B cell (primary cell): ENCODE measurements around the gene HIGD2A. TPM values are rescaled to one million over a fixed set of nuclear protein-coding genes. Genes with fewer than 3 reads are reported as not detected.

Experiments used
- ATAC-seq: fragments of 200-7000 bp; cut with Tn5 transposase; one replicate; pipeline ENCODE4 v1.10.0; 2021; ENCODE audit warnings: low read depth, mild to moderate bottlenecking, moderate number of reproducible peaks, moderate library complexity
- CTCF ChIA-PET: fragments of 350-600 bp; sonication (Branson Sonifier 250); formaldehyde crosslinking; loops from one replicate; lab custom pipeline; 2021; ENCODE audit warnings: antibody characterized with exemption, inconsistent platforms; lab: Charles Lee
- POLR2A ChIA-PET: fragments of 350-600 bp; sonication (Branson Sonifier 250); formaldehyde crosslinking; loops from one replicate; lab custom pipeline; 2021; ENCODE audit warnings: antibody characterized with exemption; lab: Charles Lee
- DNase-seq: peaks from one replicate; pipeline ENCODE4 v3.0.0; 2013
- H2AFZ ChIP-seq: 2 replicates; pipeline ENCODE4 v1.6.1; 2012; ENCODE audit warnings: mild to moderate bottlenecking, low read depth, low read length; ENCODE audit not compliant: insufficient read depth, poor library complexity, severe bottlenecking
- H3K27ac ChIP-seq, 2 donors: 1 replicate in 1 of 2; 2 replicates in 1 of 2; pipeline ENCODE4 v1.5.1; 2012 to 2013; ENCODE audit warnings: low read length in 2 of 2, mild to moderate bottlenecking in 2 of 2, moderate library complexity in 1 of 2
- H3K27me3 ChIP-seq, 4 experiments: fragments of 200-600 bp in 1 of 4; sonication (generic) in 1 of 4; replicated peaks in 1 of 4; 1 replicate in 2 of 4; 2 replicates in 2 of 4; pipeline versions ENCODE4 v1.6.1 to v1.7.0; 2013 to 2016; ENCODE audit warnings: low read length in 3 of 4, mild to moderate bottlenecking in 2 of 4, mixed read lengths in 1 of 4, moderate library complexity in 1 of 4; ENCODE audit not compliant: insufficient read depth in 4 of 4, control insufficient read depth in 3 of 4; ENCODE audit errors: control extremely low read depth in 1 of 4
- H3K36me3 ChIP-seq, 2 experiments: replicated peaks in 1 of 2; 1 replicate in 1 of 2; 2 replicates in 1 of 2; pipeline versions ENCODE4 v1.6.1 to v1.7.1; 2013; ENCODE audit warnings: low read length in 1 of 2; ENCODE audit not compliant: insufficient read depth in 2 of 2, control insufficient read depth in 1 of 2; ENCODE audit errors: control extremely low read depth in 1 of 2, extremely low read depth in 1 of 2
- H3K4me1 ChIP-seq, 2 donors: fragments of 200-600 bp in 1 of 2; sonication (generic) in 1 of 2; 1 replicate in 1 of 2; 2 replicates in 1 of 2; pipeline versions ENCODE4 v1.5.1 to v1.6.1; 2013 to 2017; ENCODE audit warnings: low read length in 2 of 2; ENCODE audit not compliant: control insufficient read depth in 2 of 2, insufficient read depth in 2 of 2
- H3K4me2 ChIP-seq: replicated peaks from 2 replicates; pipeline ENCODE3; 2012; ENCODE audit warnings: mild to moderate bottlenecking, low read depth, low read length; ENCODE audit not compliant: poor library complexity, severe bottlenecking
- H3K4me3 ChIP-seq, 5 experiments: fragments of 200-600 bp in 1 of 5; sonication (generic) in 1 of 5; 1 replicate in 3 of 5; 2 replicates in 2 of 5; pipeline versions ENCODE4 v1.5.1 to v1.7.0; 2011 to 2016; ENCODE audit warnings: low read length in 4 of 5, mild to moderate bottlenecking in 4 of 5, low read depth in 2 of 5, control low read depth in 1 of 5, moderate library complexity in 1 of 5; ENCODE audit not compliant: insufficient read depth in 1 of 5; ENCODE audit errors: control extremely low read depth in 1 of 5, extremely low read depth in 1 of 5
- H3K79me2 ChIP-seq: fragments of 200-600 bp; sonication (generic); one replicate; pipeline ENCODE4 v1.6.0; 2016; ENCODE audit warnings: low read length; ENCODE audit not compliant: control insufficient read depth, insufficient read depth
- H3K9ac ChIP-seq: fragments of 200-600 bp; sonication (generic); 2 replicates; pipeline ENCODE4 v1.6.1; 2017; ENCODE audit warnings: mild to moderate bottlenecking, low read length, moderate library complexity
- H3K9me3 ChIP-seq, 3 donors: one replicate each; pipeline versions ENCODE4 v1.6.1 to v1.7.1; 2013; ENCODE audit warnings: low read length in 2 of 3; ENCODE audit not compliant: control insufficient read depth in 2 of 3, insufficient read depth in 1 of 3; ENCODE audit errors: control extremely low read depth in 1 of 3
- H4K20me1 ChIP-seq: 2 replicates; pipeline ENCODE4 v1.6.0; 2012; ENCODE audit warnings: mild to moderate bottlenecking, low read length; ENCODE audit not compliant: insufficient read depth, control insufficient read depth, poor library complexity, severe bottlenecking
- H3K27ac Mint-ChIP-seq: one replicate; pipeline ENCODE4 v1.8.0; 2021; ENCODE audit warnings: mixed read lengths
- H3K27me3 Mint-ChIP-seq: one replicate; pipeline ENCODE4 v1.8.0; 2021; ENCODE audit warnings: mixed read lengths
- H3K4me1 Mint-ChIP-seq: one replicate; pipeline ENCODE4 v1.8.0; 2021; ENCODE audit warnings: mixed read lengths
- H3K4me3 Mint-ChIP-seq: one replicate; pipeline ENCODE4 v1.8.0; 2021; ENCODE audit warnings: mixed read lengths
- H3K9me3 Mint-ChIP-seq: one replicate; pipeline ENCODE4 v1.8.0; 2022; ENCODE audit warnings: mixed read lengths; ENCODE audit not compliant: insufficient read depth
- CTCF ChIP-seq: fragments of 200-600 bp; IDR thresholded peaks from one replicate; pipeline ENCODE4 v1.8.0; 2022; ENCODE audit warnings: antibody characterized with exemption, mild to moderate bottlenecking
- EZH2 ChIP-seq: IDR thresholded peaks from 2 replicates; pipeline ENCODE4 v1.6.1; 2012; ENCODE audit warnings: borderline replicate concordance, low read depth, mild to moderate bottlenecking, moderate library complexity, low read length; ENCODE audit not compliant: insufficient read depth, poor library complexity, severe bottlenecking
- WGBS: methylation state at CpG from one replicate; pipeline ENCODE4 v1.1.5; 2013; ENCODE audit warnings: missing lambda C conversion rate; ENCODE audit not compliant: insufficient coverage; 5-methylcytosine and 5-hydroxymethylcytosine counted together
- intact Hi-C: fragments of 100-400 bp; cut with micrococcal nuclease; formaldehyde crosslinking; loops from one replicate; pipeline ENCODE4 v1.10.0; 2022
- polyA plus RNA-seq: library from polyadenylated mRNA; depleted of rRNA; stranded (reverse); fragments of >200 nt; gene quantifications from 2 replicates; pipeline ENCODE4 v1.2.3, GENCODE V29; 2012
- total RNA-seq, 2 donors: library from RNA; stranded (reverse); fragments of 120-200 nt in 1 of 2; gene quantifications; 1 replicate in 1 of 2; 2 replicates in 1 of 2; pipeline versions ENCODE4 v1.2.3 to v1.2.4, GENCODE V29; 2013 to 2022

The HIGD2A gene
- total and polyA plus RNA-seq, 2 donors (not counting 1 experiment from before 2014, with no cell fraction given) = 80.1 to 212 TPM

DNA sequence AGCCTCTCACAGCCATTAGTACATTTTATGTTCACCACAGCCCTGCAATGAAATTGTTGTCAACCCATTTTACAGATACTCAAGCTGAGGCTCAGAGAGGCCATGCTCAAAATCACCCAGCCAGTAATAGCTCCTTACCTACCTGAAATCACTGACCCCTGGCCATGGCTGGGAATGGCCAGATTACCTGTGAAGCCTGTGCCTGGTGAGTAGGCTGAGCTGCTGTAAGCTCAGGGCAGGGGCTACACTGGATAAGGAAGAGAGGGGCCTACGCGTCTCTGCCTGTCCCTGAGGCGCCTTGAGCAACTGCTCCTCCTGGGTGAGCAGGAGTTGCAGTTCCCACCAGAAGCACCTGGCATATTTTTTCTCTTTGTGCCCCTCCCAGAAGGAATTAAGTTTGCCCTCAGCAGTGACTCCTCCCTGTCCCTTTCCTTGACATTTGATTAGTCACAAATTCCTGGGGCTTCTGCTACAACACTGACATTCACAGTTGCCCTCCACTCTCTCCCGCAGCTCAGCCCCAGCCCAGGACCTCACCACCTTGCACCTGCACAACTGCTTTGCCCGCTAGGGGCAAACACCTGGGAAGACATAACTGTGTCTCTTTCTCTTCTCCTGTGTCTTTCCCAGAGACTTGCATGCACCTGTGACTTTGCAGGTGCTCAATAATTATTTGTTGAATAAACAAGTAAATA is 22.1 kb downstream of the HIGD2A start:
- ATAC-seq = no peak

More for the DNA sequence above, 22.1 kb downstream of the HIGD2A start:
- H3K4me3 ChIP-seq = no peak overlapping the region
- no peaks in the 10 kb centered on the region for H3K9me3 Mint-ChIP-seq
- no peak overlapping the region for H3K27ac Mint-ChIP-seq
- DNase-seq = no peak
- H3K4me1 ChIP-seq = peaks cover 5 to 8% of the 10 kb centered on the region in 2 donors
- no peaks in the 10 kb centered on the region for H3K27me3 Mint-ChIP-seq
- intact Hi-C loops = no loop called here
- H3K79me2 ChIP-seq = peaks cover 5% of the 10 kb centered on the region
- no peak overlapping the region for H3K4me3 Mint-ChIP-seq
- peaks cover 8% of the 10 kb centered on the region for H4K20me1 ChIP-seq
- H3K4me1 Mint-ChIP-seq = peaks cover 11% of the 10 kb centered on the region
- no peaks in the 10 kb centered on the region for H3K27me3 ChIP-seq
- no peak overlapping the region for H2AFZ ChIP-seq
- CTCF ChIA-PET = no interaction called here
- no peak for TF ChIP-seq CTCF
- no peak for TF ChIP-seq EZH2
- H3K9ac ChIP-seq = no peak overlapping the region
- POLR2A ChIA-PET = no interaction called here
- peaks cover 0 to 14% of the 10 kb centered on the region in 2 experiments for H3K36me3 ChIP-seq
- no peaks in the 10 kb centered on the region for H3K9me3 ChIP-seq
- WGBS = 97% methylated on average over 5 of the region's 5 CpGs
- no peak overlapping the region for H3K27ac ChIP-seq
- H3K4me2 ChIP-seq = no peak overlapping the region
